Endothelial cell of umbilical vein (primary cell): ENCODE measurements around the gene CASP2.

Source experiments
- CTCF ChIP-seq, 2 donors: IDR thresholded peaks; 1 replicate in 1 of 2; 2 replicates in 1 of 2; pipeline ENCODE4 v1.5.1; 2011; ENCODE audit warnings: low read length in 2 of 2, mild to moderate bottlenecking in 2 of 2, moderate library complexity in 2 of 2, control low read depth in 1 of 2, inconsistent platforms in 1 of 2, low read depth in 1 of 2; ENCODE audit not compliant: insufficient read depth in 1 of 2; ENCODE audit errors: extremely low read depth in 1 of 2
- EZH2 ChIP-seq: IDR thresholded peaks from 2 replicates; pipeline ENCODE4 v1.6.1; 2012; ENCODE audit warnings: borderline replicate concordance, low read depth, mild to moderate bottlenecking, moderate library complexity, low read length, inconsistent platforms; ENCODE audit not compliant: severe bottlenecking
- FOS ChIP-seq: IDR thresholded peaks from 2 replicates; pipeline ENCODE4 v1.6.1; 2011; ENCODE audit warnings: mild to moderate bottlenecking, low read length, moderate library complexity, borderline replicate concordance; ENCODE audit not compliant: insufficient read depth
- JUN ChIP-seq: IDR thresholded peaks from 2 replicates; pipeline ENCODE4 v1.6.1; 2011; ENCODE audit warnings: borderline replicate concordance, low read depth; ENCODE audit not compliant: insufficient read length, insufficient read depth
- MAX ChIP-seq: IDR thresholded peaks from 2 replicates; pipeline ENCODE4 v1.6.1; 2011; ENCODE audit not compliant: insufficient read depth, insufficient read length
- MYC ChIP-seq: IDR thresholded peaks from one replicate; pipeline ENCODE4 v1.6.1; 2011; ENCODE audit warnings: mild to moderate bottlenecking, low read depth, low read length
- POLR2A ChIP-seq: IDR thresholded peaks from 2 replicates; pipeline ENCODE4 v1.6.1; 2012; ENCODE audit warnings: low read depth, mild to moderate bottlenecking, control low read depth, low read length
- POLR2AphosphoS5 ChIP-seq: IDR thresholded peaks from 2 replicates; pipeline ENCODE4 v1.6.1; 2012; ENCODE audit warnings: low read depth, mild to moderate bottlenecking, control low read depth, low read length, moderate library complexity; ENCODE audit not compliant: insufficient read depth

GRCh38 chr7:143281529-143281928 lies 6.6 kb upstream of the CASP2 start:
- TF ChIP-seq MYC (no peak), CTCF (IDR thresholded peaks at IDR 0.05; ENCODE audit: extremely low read depth in 1 of 2, insufficient read depth in 1 of 2, low read depth in 1 of 2, low read length in 2 of 2) (no peak), POLR2AphosphoS5 (no peak), MAX (no peak), EZH2 (no peak), POLR2A (no peak), FOS (no peak), JUN (no peak)
